Liver (tissue), 2 donors: ENCODE results near the gene WDR26.

Source experiments
- REST ChIP-seq: IDR thresholded peaks from 2 replicates; pipeline ENCODE4 v1.6.1; 2016; ENCODE audit warnings: antibody characterized with exemption, mild to moderate bottlenecking
- TF ChIP-seq, protein P1 (sequence below): IDR thresholded peaks from 2 replicates; pipeline ENCODE4 v1.6.1; 2016; ENCODE audit warnings: antibody characterized with exemption
- TF ChIP-seq, protein P2 (sequence below): fragments of 150-350 bp; IDR thresholded peaks from 2 replicates; pipeline ENCODE4 v1.5.1; 2017; ENCODE audit warnings: improper control_type of control experiment, low read depth, low read length; ENCODE audit not compliant: missing input control
- donor health status: healthy.

- no peak for TF ChIP-seq REST
- TF ChIP-seq, protein P1, sequence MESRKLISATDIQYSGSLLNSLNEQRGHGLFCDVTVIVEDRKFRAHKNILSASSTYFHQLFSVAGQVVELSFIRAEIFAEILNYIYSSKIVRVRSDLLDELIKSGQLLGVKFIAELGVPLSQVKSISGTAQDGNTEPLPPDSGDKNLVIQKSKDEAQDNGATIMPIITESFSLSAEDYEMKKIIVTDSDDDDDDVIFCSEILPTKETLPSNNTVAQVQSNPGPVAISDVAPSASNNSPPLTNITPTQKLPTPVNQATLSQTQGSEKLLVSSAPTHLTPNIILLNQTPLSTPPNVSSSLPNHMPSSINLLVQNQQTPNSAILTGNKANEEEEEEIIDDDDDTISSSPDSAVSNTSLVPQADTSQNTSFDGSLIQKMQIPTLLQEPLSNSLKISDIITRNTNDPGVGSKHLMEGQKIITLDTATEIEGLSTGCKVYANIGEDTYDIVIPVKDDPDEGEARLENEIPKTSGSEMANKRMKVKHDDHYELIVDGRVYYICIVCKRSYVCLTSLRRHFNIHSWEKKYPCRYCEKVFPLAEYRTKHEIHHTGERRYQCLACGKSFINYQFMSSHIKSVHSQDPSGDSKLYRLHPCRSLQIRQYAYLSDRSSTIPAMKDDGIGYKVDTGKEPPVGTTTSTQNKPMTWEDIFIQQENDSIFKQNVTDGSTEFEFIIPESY = no peak
- TF ChIP-seq, protein P2, sequence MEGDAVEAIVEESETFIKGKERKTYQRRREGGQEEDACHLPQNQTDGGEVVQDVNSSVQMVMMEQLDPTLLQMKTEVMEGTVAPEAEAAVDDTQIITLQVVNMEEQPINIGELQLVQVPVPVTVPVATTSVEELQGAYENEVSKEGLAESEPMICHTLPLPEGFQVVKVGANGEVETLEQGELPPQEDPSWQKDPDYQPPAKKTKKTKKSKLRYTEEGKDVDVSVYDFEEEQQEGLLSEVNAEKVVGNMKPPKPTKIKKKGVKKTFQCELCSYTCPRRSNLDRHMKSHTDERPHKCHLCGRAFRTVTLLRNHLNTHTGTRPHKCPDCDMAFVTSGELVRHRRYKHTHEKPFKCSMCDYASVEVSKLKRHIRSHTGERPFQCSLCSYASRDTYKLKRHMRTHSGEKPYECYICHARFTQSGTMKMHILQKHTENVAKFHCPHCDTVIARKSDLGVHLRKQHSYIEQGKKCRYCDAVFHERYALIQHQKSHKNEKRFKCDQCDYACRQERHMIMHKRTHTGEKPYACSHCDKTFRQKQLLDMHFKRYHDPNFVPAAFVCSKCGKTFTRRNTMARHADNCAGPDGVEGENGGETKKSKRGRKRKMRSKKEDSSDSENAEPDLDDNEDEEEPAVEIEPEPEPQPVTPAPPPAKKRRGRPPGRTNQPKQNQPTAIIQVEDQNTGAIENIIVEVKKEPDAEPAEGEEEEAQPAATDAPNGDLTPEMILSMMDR = no peak
Observed at GRCh38 chr1:224459966-224460365, 25.4 kb upstream of the WDR26 start.
